ENCODE data around the gene IGF2BP3. TPM values are rescaled to one million over a fixed set of nuclear protein-coding genes. Genes with fewer than 3 reads are reported as not detected.

The IGF2BP3 gene
- total and polyA plus RNA-seq, 12 donors, result 0.03 to 67.4 (median 0.68) TPM; not detected in 3

DNA sequence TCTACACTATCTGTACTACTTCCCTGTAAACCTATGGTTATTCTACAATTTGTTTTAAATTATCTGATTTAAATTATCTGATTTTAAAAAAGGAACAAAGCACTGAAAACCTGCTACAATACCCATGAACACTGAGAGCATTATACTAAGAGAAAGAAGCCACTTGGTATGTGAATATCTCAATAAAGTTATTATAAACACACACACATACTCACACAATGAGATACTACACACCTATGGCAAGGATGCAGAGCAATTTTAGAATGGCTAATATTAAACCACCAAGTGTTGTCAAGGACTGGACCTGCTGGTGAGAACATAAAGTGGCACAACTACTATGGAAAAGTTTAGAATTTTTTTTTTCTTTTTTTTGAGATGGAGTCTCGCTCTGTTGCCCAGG is 82.7 kb downstream of the IGF2BP3 start:
- no peaks in the 10 kb centered on the region for H3K9me3 ChIP-seq (replicated peaks in 1 of 3)
- no peak overlapping the region for H3K4me3 ChIP-seq
- no peak overlapping the region for H3K27ac ChIP-seq
- TF ChIP-seq POLR2A (IDR thresholded peaks at IDR 0.05), result no peak
- TF ChIP-seq, protein P1, sequence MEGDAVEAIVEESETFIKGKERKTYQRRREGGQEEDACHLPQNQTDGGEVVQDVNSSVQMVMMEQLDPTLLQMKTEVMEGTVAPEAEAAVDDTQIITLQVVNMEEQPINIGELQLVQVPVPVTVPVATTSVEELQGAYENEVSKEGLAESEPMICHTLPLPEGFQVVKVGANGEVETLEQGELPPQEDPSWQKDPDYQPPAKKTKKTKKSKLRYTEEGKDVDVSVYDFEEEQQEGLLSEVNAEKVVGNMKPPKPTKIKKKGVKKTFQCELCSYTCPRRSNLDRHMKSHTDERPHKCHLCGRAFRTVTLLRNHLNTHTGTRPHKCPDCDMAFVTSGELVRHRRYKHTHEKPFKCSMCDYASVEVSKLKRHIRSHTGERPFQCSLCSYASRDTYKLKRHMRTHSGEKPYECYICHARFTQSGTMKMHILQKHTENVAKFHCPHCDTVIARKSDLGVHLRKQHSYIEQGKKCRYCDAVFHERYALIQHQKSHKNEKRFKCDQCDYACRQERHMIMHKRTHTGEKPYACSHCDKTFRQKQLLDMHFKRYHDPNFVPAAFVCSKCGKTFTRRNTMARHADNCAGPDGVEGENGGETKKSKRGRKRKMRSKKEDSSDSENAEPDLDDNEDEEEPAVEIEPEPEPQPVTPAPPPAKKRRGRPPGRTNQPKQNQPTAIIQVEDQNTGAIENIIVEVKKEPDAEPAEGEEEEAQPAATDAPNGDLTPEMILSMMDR (IDR thresholded peaks at IDR 0.05), result no peak
- no peaks in the 10 kb centered on the region for H3K4me1 ChIP-seq (replicated peaks in 1 of 2)
- no peaks in the 10 kb centered on the region for H3K27me3 ChIP-seq
- H3K36me3 ChIP-seq (replicated peaks in 1 of 2), result no peaks in the 10 kb centered on the region
- DNase-seq, result no peak
- intact Hi-C loops (cut with DNase I), result no loop called here
- 94 to 100% (median 98%) methylated on average over 1 of the region's 1 CpG for WGBS, 4 donors

DNA sequence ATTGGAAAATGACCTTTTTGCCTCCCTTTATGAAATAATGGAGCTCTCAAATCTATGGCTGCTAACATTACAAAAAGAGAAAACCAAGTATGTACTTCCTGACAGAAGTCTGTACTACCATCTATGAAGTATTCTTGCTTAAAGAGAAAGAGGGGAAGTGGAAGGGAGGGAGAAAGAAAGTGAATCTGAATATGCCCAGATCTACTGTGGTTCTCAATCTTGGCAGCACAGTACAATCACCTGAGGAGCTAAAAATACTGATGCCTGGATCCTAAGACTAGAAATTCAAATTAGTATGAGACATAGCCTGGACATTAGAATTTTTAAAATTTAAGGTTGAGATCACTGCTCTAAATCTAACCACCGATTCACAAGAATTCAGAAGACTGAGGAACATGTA is 85.2 kb downstream of the IGF2BP3 start:
- TF ChIP-seq POLR2A (IDR thresholded peaks at IDR 0.05), result no peak
- TF ChIP-seq, protein P1 (IDR thresholded peaks at IDR 0.05), result no peak
- Histone ChIP-seq H3K36me3 (replicated peaks in 1 of 2) (no peaks in the 10 kb centered on the region), H3K9me3 (replicated peaks in 1 of 3) (no peaks in the 10 kb centered on the region), H3K4me1 (replicated peaks in 1 of 2) (no peaks in the 10 kb centered on the region), H3K27me3 (no peaks in the 10 kb centered on the region), H3K27ac (no peak overlapping the region), H3K4me3 (no peak overlapping the region)
- no peak for DNase-seq
- intact Hi-C loops (cut with DNase I), result no loop called here
- 76 to 96% (median 86%) methylated on average over 1 of the region's 1 CpG for WGBS, 4 donors

GRCh38 chr7:23383225-23383624 is 87.1 kb downstream of the IGF2BP3 start:
- Histone ChIP-seq H3K9me3 (replicated peaks in 1 of 3) (no peaks in the 10 kb centered on the region), H3K36me3 (replicated peaks in 1 of 2) (no peaks in the 10 kb centered on the region), H3K27me3 (no peaks in the 10 kb centered on the region), H3K4me1 (replicated peaks in 1 of 2) (no peaks in the 10 kb centered on the region), H3K27ac (no peak overlapping the region), H3K4me3 (no peak overlapping the region)
- intact Hi-C loops (cut with DNase I), result no loop called here
- TF ChIP-seq, protein P1 (IDR thresholded peaks at IDR 0.05), result no peak
- no peak for TF ChIP-seq POLR2A (IDR thresholded peaks at IDR 0.05)
- DNase-seq, result no peak
- WGBS, 4 donors, result 78 to 91% (median 84%) methylated on average over 2 of the region's 2 CpGs

DNA sequence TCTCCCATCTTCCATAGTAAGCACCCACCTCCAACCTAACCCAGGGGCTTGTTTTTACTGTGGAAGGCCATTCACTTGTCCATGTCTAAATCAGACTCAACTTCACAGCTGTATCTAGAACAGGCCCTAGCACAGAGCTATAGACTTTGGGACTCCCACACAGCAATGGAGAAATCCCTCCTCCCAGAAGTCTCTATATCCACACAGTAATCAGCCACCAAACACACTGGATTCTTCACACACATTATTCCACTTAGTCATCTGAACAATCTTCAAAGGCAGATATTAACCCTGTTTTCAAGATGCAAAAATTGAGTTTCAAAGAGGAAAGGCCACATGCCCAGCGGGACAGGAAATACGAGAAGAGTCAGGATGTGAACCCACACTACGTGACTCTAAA is 89.3 kb downstream of the IGF2BP3 start:
- Histone ChIP-seq H3K9me3 (replicated peaks in 1 of 3) (no peaks in the 10 kb centered on the region), H3K4me1 (replicated peaks in 1 of 2) (no peaks in the 10 kb centered on the region), H3K27ac (no peak overlapping the region), H3K36me3 (replicated peaks in 1 of 2) (no peaks in the 10 kb centered on the region), H3K27me3 (no peaks in the 10 kb centered on the region), H3K4me3 (no peak overlapping the region)
- TF ChIP-seq, protein P1 (IDR thresholded peaks at IDR 0.05), result no peak
- intact Hi-C loops (cut with DNase I), result no loop called here
- 84 to 95% (median 85%) methylated on average over 3 of the region's 3 CpGs for WGBS, 4 donors
- DNase-seq, result no peak
